Muscle of arm (tissue), 12 donors: Measurements from ENCODE around the gene MAP2K4. TPM values are rescaled to one million over a fixed set of nuclear protein-coding genes. Genes with fewer than 3 reads are reported as not detected.

ENCODE experiments used
- DNase-seq: peaks from one replicate; pipeline ENCODE4 v3.0.0-alpha.2; 2013
- polyA plus RNA-seq, 12 donors: library from polyadenylated mRNA; unstranded; fragments of 120-200 nt; gene quantifications; one replicate each; pipeline ENCODE4 v1.2.1, GENCODE V29; 2013; ENCODE audit not compliant: insufficient read length in 12 of 12

MAP2K4 gene
- polyA plus RNA-seq, 12 donors = 20.2 to 26.6 (median 24.0) TPM; not detected in 1

DNA sequence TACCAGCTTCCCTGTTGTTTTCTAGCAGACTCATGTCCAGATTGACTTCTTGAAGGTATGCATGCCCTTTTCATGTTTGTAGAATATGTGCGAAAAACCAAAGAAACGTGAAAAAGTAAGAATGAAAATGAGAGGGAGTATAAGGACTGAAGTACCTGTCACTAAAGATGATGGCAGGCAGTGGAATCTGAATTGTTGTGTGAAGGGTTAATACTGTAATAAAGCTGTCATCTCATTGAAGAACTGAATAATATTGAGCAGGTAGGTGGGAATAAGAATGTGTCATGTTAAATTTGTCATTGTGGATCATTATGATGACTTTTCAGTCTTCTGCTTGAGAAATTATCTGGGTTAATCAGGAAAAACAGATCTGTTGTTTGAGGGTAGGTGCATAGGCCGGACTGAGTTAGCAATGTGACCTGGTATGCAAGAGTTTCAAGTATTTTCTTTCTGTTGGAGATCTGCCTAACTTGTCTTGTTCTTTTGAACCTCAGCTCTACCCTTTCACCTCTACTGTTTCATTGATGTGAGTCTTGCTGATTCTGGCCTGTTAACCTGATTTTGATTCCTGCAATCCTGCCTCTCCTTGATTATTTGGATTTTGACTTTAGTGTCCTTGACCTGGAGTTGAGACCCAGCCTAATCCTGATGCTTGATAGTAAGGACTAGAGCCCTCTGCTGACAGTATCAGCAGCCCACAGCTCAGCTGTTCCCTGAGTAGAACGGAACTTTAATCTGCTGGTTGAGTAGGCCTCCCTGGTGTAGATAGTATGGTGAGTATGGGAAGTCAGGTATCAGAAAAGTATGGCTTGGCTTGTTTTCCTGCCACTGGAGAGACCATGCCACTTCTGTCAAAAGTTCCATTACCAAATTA is 64.6 kb downstream of the MAP2K4 start:
- no peak for DNase-seq

DNA sequence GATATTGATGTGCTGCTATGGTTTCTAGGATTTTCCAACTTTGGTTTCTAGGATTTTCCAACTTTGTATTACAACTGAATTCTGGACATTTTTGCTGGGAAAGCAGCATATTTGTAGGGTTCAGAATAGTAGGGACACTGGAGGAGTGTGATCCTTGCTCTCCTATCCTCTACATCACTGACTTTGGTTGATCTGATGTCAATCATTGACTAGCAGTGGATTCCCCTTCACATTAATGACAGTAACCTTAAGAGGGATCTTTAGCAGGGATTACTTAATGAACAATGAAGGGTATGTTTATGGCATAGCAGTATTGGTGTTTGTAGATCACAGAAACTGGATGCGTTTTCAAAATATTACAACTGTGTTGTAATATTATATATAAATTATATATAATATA is 67.4 kb downstream of the MAP2K4 start:
- DNase-seq = no peak

DNA sequence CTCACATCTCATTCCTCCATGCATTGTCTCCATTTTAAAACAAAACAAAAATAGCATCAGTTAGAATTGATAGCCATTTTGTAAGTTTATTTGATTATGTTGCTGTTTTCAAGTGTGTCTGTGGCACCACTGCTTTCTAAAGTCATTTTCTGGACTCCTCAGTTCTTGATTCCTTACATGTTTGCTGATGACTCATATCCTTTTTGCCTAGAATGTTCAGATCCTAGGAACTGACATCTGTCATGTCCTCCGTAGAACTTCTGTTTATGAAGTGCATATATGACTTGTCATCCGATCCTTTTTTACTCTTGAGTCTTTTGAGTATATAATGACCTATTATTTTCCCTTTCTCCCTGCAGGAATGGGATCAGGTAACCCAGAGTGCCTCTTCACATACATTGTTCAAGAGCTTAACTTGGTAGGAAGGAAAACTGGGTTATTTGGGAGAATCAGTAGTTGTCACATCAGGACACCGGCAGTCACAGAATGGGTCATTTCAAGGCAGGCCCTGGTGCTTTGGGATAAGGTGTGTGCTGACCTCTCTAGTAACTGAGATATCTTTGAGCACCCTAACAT is 69.2 kb downstream of the MAP2K4 start:
- no peak for DNase-seq

DNA sequence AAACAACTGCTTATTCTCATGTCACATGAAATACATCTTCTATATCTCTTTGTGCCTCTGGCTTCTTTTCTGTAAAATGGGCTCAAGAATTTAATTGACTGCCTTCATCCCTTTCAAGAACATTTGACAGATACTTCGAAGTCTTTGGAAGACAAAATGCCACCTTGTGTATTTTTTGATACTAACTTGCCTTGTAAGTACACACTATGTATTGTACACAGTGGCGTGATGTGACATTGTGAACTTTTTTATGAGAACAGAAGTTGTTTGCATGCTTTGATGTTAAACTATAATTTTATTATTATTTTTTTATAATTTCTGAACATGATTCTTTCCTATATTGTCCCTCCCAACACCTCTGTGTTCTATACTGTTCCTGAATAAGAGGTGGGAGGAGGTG is 73.7 kb downstream of the MAP2K4 start:
- no peak for DNase-seq

DNA sequence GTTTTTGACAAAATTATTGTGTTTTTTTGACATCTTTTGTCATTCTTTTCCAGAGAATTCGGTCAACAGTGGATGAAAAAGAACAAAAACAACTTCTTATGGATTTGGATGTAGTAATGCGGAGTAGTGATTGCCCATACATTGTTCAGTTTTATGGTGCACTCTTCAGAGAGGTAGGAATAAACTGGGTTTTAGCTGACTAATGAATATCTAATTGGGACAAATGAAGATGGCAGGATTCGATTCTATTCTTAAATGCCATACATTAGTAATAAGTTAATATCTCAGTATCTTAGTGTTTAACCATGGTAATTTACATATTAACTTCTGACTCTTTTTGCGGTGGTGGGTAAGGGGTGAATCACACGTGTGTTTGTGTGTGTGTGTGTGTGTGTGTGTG is 74.8 kb downstream of the MAP2K4 start:
- no peak for DNase-seq

DNA sequence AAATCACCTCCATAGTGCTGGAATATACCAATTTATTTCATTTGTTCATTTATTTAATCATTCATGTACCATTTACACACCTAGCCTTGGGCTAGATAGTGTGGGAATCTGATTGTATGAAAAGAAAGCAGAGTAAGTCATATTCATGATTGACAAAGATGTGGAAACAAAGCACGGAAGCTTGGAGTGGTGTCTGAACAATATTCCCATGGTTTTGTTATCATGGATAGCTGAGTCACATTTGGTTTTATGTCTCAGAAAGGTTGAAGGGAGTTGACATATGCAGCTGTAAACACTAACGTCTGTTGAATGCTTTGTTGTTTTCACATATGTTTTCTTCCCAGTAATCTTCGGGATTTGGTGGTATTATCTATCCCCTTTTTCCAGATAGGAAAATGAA is 76.6 kb downstream of the MAP2K4 start:
- DNase-seq = no peak

DNA sequence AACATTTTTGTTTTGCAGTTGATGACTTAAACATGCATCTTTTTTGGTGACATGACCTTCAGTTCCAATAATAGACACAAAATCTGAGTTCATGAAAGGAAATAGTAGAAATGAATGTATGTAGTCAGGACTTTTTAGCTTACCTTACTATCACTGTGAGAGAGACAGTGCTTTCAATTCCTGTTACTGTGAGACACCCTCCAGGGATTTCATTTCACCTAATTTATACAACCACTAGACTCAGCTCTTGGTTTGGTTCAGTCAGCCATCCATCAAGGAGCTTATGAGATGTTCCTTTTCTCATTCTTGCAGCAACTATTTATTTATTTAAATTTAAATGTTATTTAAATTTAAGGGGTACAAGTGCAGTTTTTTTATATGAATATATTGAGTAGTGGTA is 77.9 kb downstream of the MAP2K4 start:
- no peak for DNase-seq

DNA sequence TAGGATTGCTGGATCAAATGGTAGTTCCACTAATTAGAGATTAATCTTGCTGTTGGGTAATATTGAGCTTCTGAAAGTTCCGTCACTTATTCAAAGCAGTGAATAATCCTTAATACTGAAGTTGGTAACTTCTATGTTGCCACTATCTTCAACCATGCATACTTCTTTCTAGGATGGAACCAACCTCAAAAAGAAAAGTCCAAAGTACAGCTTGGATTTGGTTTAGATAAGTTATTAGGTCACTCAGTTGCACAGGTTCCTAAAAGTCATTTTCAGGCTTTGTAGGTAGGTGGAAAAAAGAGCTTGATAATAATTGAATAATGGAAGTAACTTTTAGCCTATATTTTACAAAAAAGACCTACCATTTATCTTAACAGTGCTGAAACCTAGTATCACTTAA is 78.7 kb downstream of the MAP2K4 start:
- no peak for DNase-seq

DNA sequence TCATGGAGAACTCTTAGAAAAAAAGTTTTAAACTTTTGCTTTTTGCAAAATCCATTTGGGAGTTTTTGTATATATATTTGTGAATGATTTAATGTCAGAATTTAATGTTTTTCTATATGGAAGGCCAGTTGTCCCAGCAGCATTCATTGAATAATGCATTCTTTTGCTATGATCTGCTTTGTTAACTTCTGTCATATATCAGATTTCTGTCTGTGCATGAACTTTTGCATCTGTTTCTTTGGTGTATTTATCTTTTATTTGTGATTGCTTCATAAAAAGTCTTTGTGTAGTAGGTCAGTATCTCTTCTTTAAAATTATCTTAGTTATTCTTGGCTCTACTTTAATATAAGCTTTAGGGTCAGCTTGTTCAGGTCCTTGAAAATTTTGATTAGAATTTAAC is 84.2 kb downstream of the MAP2K4 start:
- DNase-seq = no peak

DNA sequence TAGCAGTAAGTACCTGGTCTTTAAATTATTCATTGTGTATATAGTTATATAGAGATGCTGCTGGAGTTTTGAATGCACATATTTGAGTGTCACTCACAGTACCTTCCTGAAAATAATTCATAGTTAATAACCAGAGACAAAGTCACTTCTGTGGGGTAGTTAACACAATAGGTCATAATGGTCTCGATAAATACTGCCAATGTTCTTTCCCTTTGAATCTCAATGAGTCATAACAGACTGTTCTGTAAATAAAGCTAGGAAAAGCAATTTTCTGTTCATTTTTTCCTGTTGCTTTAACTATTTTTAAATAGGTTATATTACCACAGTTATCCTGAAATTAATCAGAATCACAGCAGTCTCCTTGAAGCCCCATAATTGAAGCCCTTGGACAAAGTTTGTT is 87.2 kb downstream of the MAP2K4 start:
- no peak for DNase-seq

DNA sequence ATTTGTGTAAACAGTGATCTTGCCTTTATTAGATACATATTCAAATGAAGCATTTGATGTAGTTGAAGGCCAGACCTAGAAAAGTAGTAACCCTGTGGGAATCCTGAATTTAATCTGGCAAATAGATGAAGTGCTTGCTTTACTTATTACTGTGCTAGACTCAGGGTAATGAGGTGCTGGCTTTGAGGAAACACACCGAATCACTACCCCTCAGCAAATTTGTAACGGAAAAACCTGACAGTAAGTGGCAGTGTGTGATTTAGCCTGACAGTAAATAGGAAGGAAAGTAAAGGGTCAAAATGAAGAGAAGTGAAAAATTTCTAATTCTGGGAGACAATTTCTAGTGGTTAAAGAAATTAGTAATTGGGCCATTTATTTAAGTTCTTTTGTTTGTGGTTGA is 90.2 kb downstream of the MAP2K4 start:
- DNase-seq = no peak

DNA sequence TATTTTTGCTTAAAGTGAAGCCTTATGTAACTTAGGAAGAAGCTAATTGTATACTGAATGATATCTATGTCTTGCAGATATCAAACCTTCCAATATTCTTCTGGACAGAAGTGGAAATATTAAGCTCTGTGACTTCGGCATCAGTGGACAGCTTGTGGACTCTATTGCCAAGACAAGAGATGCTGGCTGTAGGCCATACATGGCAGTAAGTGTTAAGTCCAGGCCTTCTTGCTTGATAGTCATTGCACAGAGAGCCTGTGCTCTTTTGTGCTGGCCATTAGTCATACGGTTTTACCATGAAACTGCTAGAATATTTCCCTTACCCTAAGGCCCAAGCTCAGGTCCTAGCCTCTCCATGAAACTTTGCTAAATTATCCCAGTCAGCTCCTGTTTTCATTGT is 92.5 kb downstream of the MAP2K4 start:
- DNase-seq = no peak

DNA sequence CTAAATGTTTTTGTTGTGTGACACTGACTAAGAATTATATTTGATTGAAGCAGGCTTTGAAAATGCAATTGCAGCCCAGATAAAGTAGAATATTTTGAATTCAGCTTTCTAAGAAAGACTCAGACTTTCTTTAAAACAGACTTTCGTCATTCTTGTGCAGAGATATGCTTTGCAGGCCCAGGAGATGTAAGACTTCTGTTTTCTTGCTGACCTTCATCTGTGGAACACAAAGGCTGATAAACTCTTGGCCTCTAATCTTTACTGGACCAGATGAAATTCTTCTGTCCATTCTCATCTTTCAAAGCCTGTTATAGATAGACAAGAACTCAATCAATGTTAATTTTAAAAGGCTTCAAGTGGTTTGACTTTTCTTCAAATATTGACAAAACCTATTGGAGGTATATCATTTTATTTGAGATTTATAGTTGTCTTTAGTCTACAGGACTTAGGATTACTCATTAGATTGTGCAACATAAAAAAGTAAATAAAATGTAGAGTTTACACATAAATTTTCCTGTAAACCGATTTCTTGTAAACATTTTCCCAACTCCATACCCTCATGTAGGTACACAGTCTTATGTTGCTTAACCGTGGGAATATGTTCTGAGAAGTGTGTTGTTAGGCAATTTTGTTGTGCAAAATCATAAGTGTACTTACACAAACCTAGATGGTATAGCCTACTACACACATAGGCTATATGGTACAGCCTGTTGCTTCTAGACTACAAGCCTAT is 94.2 kb downstream of the MAP2K4 start:
- DNase-seq = no peak

DNA sequence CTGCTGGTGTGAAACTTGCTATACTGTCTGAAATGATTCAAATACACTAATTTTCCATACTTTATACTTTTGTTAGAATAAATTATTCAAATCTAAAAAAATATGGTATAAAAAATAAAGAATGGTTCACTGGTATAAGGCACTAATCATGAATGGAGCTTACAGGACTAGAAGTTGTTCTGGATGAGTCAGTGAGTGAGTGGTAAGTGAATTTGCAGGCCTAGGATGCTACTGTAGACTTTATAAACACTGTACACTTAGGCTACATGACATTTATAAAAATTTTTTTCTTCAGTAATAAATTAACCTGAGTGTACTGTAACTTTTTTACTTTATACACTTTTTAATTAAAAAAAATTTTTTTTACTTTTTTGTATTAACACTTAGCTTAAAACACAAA is 95.5 kb downstream of the MAP2K4 start:
- DNase-seq = no peak

DNA sequence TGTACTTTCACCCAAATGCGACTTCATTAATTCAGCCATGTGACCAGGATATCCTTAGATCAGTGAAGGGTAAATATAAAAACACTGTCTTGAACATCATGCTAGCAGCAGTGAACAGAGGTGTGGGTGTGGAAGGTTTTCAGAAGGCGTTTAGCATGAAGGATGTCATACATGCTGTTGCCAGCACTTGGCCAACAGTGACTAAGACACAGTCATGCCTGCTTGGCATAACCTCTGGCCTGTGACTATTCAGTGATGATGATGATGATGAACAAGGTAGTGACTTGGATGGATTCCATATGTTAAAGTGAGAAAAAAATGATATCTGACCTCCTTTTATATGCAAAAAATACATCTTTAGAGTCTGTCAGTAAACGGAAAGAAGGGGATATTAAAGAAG is 97.9 kb downstream of the MAP2K4 start:
- DNase-seq = no peak

DNA sequence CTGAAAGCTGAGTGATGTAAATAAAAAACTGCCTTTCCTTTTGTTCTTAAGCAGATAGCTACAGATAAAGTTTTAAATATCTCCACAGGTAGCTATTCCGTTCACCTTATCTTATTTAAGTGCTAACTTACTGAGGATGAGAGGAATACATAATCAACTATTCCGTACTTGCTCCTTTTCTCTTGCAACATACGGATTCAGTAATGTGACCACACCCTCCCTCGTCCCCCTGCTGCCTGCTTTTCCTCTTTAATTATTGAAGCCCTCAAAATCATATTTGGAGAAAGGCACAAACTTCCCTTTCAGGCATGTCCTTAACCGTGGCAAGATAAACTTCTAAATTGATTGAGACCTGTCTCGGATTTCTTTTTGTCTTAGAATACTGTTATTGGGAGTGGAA is 101.4 kb downstream of the MAP2K4 start:
- no peak for DNase-seq

DNA sequence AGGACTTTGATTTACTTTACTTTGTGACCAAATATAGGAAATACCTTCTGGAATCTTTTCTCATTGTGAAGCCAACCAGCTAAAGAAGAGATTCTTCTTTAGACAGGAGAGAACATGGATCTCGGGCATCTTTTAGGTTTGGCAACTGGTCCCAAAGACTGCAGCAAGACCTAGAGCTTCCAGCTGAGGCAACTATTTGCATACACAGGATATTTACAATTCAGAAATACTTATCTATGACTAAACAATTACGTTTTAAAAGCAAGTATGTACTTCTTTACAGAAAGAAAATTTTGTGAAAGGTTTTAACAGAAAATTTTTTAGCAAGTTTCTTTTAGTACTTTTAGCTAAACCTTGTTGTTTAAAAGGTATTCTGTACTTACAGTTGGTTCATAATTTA is 106.5 kb downstream of the MAP2K4 start:
- DNase-seq = no peak

DNA sequence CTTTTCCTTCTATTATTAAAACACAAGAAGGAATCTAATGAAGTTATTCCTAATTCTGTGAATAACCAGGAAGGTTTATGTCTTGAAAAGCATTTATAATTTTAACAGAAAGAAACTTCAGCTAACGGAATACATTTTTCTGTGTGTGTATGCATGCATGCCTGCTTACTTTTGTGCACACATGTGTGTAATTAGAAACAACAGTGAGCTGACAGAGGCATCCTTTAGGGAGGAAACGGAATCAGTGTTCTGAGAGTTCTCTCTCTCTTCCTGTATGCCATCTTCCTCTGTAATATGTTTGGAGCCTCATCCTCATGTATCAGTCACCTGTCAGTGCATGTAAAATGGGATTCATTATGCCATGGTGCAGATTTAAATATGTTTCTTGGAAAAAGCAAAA is 107.0 kb downstream of the MAP2K4 start:
- DNase-seq = no peak

DNA sequence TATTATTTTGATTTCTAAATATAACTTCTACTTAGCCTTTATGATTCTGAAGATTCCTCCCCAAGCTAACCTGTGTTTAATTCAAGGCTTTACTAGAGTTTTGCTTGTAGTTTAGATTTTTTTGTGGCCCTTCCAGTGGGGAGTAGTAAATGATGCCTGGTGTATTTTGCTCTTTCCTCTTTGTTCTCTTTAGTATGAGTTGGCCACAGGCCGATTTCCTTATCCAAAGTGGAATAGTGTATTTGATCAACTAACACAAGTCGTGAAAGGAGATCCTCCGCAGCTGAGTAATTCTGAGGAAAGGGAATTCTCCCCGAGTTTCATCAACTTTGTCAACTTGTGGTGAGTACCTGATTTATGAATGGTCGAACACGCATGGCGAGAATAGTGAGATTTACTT is 108.3 kb downstream of the MAP2K4 start:
- DNase-seq = no peak

DNA sequence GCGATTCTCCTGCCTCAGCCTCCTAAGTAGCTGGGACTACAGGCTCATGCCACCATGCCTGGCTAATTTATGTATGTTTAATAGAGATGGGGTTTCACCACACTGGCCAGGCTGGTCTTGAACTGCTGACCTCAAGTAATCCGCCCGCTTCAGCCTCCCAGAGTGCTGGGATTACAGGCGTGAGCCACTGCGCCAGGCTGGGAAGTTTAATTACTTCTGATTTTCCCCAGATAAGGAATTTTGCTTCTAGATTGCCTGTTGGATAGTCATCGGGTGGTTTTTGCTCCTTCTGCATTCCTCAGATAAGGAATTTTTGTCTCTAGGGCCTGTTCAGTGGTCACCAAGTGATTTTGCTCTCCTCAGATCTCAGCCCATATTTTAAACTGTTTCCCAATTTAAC is 112.5 kb downstream of the MAP2K4 start:
- DNase-seq = no peak

DNA sequence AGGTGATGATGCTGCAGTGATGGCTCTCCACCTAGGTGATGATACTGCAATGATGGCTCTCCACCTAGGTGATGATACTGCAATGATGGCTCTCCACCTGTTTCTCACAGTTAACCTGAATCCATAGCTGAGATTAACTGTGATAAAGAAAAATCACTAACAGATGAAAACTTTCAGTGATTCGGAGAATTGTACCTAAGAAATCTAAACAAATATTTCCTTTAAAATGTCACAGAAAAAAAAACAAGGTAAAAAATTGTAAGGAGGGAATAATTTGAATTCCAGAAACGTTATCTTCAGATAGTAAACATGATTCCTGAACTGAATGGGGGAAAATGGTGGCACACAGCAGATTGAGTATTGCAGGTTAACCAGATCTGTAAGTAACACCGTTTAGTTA is 113.4 kb downstream of the MAP2K4 start:
- DNase-seq = no peak

DNA sequence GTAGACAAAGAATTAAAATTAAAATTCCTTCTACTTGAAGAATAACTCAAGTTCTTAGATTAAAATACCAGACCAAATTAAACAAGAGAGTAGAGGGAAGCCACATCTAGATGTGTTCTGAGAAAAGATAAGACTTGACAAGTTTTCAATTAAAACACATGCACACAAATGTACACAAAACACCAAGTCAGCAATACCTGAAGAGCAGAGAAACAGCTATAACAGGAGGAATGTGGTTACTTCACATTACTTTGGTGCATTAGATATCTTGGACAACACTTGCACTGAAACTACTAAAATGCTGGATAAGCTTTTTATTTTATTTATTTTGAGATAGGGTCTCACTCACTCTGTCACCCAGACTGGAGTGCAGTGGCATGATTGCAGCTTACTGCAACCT is 113.9 kb downstream of the MAP2K4 start:
- no peak for DNase-seq

DNA sequence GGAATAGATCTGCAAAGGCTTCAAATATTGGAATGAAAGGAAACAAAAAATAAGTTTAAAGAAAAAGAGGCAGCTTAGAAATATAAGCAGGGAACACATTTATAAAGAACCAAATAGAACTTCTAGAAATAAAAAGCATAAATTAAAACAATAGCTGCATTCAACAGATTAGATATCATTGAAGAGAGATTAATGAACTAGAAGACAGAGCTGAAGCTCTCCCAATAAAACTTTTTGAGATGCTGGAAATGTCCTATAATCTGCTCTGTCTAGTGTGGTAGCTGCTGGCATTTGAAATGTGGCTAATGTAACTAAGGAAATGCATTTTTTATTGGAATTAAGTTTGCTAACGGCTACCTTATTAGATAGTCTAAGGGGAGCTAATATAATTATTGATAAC is 115.6 kb downstream of the MAP2K4 start:
- DNase-seq = no peak
